Renal cortex interstitium (tissue), 11 donors: Measurements from ENCODE around the gene TMCO4. TPM values are rescaled to one million over a fixed set of nuclear protein-coding genes. Genes with fewer than 3 reads are reported as not detected.
A peak's percentile ranks its signal among the peaks of the same experiment; 100 is the strongest.

Experiments
- DNase-seq, 11 donors: peaks; one replicate each; pipeline ENCODE4 v3.0.0-alpha.2; 2013; ENCODE audit warnings: low read depth in 9 of 11, low spot score in 4 of 11; ENCODE audit errors: extremely low read depth in 1 of 11
- polyA plus RNA-seq, 3 donors: library from polyadenylated mRNA; unstranded; fragments of 120-200 nt; gene quantifications; one replicate each; pipeline ENCODE4 v1.2.1, GENCODE V29; 2013; ENCODE audit not compliant: insufficient read length in 3 of 3

The TMCO4 gene
- polyA plus RNA-seq, 3 donors = 13.9 to 20.7 (median 18.0) TPM

GRCh38 chr1:19815801-19816736 is 16.4 kb upstream of the TMCO4 start:
- no peak for DNase-seq

GRCh38 chr1:19814681-19815503 is 15.2 kb upstream of the TMCO4 start, which contains the start of gene RNF186:
Gene RNF186 (minus strand): TSS chr1:19815283. CDS start chr1:19815101, 182 bp downstream.
- peak in 6 of 11 donors; percentile 54 to 81 (median 61) for DNase-seq

- DNase-seq = no peak
These were observed 14.5 kb upstream of the TMCO4 start for GRCh38 chr1:19814244-19814661.

- no peak for DNase-seq
These were observed 13.9 kb upstream of the TMCO4 start for GRCh38 chr1:19813643-19813960.

GRCh38 chr1:19812875-19813642 is 13.3 kb upstream of the TMCO4 start:
- DNase-seq = no peak

- DNase-seq = no peak
These were observed 11.6 kb upstream of the TMCO4 start for GRCh38 chr1:19811206-19811851.

- no peak for DNase-seq
These were observed 9.5 kb upstream of the TMCO4 start for GRCh38 chr1:19809044-19809750.

GRCh38 chr1:19808351-19808750 is 8.6 kb upstream of the TMCO4 start:
- DNase-seq = no peak

- DNase-seq = no peak
These were observed 5.1 kb upstream of the TMCO4 start for GRCh38 chr1:19804831-19805251.

- no peak for DNase-seq
These were observed 2.6 kb upstream of the TMCO4 start for GRCh38 chr1:19802269-19802668.

- DNase-seq = peak in 2 of 11 donors; percentile 20 to 24
These were observed 524 bp upstream of the TMCO4 start for GRCh38 chr1:19800076-19800804.

GRCh38 chr1:19798486-19799229 is 1.1 kb downstream of the TMCO4 start:
- no peak for DNase-seq

- DNase-seq = no peak
These were observed 1.9 kb downstream of the TMCO4 start for GRCh38 chr1:19797827-19798226.

- no peak for DNase-seq
These were observed 5.1 kb downstream of the TMCO4 start for GRCh38 chr1:19794583-19794982.

- no peak for DNase-seq
These were observed 6.2 kb downstream of the TMCO4 start for GRCh38 chr1:19793360-19794046.

GRCh38 chr1:19792237-19793002 is 7.3 kb downstream of the TMCO4 start:
- DNase-seq = no peak
